Measurements from ENCODE around the gene LIMS4.
"Not testable (repeated sequence)": the region's sequence is repeated elsewhere in the genome, so short reads cannot be mapped to it uniquely, and the experiment has no call there.

The LIMS4 gene

GRCh38 chr2:110455080-110455670 lies 17.4 kb downstream of the LIMS4 start:
- not testable (repeated sequence) for FAIRE-seq; DNase-seq (ENCODE audit: insufficient read length, low spot score)

- not testable (repeated sequence) for FAIRE-seq; DNase-seq (ENCODE audit: insufficient read length, low spot score)
These were observed 21.7 kb downstream of the LIMS4 start for GRCh38 chr2:110450951-110451350.

DNA sequence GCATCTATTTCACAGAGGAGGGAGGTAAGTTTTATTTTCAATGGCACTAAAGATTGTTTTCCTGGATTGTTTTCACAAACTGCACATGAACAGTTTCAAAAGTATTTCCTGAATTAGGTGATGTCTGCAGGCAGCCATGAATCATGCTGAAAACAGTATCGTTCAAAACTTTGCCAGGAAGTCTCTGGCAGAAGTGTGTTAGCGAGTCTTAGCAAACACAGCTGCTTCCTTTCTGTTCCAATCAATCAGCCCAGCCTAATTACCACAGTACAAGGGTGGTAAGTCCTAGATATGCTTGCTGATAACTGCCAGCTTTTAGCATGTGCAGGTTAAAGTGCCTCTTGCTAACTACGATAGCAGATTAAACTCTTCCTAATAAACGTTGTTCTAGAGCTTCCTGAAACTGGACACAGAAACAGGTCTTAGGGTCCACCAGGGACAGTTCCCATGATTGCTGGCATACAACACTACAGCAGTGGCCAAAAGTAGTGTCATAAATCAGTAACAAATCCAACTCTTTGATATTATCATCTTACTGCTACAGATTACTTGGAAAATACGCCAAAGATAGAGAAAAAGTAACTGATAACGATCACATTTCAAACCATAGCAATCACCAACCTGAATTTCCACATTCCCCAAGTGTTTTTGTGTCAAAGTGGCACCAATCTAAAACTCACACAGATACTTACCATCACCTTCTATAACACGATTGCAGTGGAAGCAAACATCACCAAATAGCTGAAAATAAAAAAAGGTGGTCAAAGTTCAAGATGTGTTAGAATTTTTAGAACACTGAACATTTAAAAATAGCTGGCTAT lies 23.3 kb downstream of the LIMS4 start:
- FAIRE-seq; DNase-seq (ENCODE audit: insufficient read length, low spot score): not testable (repeated sequence)

- not testable (repeated sequence) for FAIRE-seq; DNase-seq (ENCODE audit: insufficient read length, low spot score)
These were observed 26.0 kb downstream of the LIMS4 start for GRCh38 chr2:110446644-110447043.

DNA sequence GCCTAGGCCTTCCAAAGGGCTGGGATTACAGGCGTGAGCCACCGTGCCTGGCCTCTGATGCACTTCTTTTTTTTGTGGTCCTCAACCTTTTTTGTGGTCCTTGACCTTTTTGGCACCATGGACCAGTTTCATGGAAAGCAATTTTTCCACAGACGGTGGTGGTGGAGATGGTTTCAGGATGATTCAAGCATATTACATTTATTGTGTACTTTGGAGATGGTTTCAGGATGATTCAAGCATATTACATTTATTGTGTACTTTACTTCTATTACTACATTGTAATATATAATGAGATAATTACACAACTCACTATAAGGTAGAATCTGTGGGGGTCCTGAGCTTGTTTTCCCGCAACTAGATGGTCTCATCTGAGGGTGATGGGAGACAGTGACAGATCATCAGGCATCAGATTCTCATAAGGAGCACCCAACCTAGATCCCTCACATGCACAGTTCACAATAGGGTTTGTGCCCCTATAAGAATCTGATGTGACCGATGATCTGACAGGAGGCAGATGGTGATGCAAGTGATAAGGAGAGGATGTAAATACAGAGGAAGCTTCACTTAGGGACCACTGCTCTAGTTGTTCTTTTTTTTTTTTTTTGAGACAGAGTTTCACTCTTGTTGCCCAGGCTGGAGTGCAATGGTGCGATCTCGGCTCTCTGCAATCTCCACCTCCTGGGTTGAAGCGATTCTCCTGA lies 29.2 kb downstream of the LIMS4 start:
- not testable (repeated sequence) for FAIRE-seq; DNase-seq (ENCODE audit: insufficient read length, low spot score)

GRCh38 chr2:110441905-110442304 lies 30.7 kb downstream of the LIMS4 start:
- FAIRE-seq; DNase-seq (ENCODE audit: insufficient read length, low spot score): not testable (repeated sequence)

DNA sequence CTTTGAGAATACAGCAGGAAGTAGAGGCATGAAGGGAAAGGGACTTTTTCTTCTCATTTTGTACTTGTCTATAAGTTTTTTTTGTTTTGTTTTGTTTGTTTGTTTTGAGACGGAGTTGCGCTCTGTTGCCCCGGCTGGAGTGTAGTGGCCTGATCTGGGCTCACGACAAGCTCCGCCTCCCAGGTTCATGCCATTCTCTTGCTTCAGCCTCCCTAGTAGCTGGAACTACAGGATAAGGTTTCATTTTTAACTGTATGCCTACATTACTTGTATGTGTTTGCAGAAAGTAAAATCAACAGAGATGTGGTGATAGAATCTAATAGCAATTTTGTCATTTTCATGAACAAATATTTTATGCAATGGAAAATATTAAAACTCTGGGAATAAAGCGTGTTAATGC lies 38.1 kb downstream of the LIMS4 start:
- FAIRE-seq; DNase-seq (ENCODE audit: insufficient read length, low spot score): not testable (repeated sequence)

DNA sequence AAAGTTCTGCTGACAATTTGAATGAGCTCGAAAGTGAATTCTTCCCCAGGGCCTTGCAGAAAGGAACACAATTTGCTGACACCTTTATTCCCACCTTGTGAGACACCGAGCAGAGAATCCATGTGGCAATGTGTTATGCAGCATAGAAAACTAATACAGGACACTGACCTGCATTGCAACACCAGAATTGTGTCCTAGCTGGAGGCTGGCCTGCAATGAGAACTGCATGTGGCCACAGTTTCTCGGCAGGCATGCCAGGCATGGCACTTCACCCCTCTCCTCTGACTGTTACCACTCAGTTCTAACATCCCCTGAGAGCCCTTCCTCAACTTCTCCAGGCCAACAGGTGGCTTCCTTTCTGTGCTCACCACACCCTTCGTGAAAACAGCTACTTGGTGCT lies 46.9 kb downstream of the LIMS4 start:
- DNase-seq (ENCODE audit: insufficient read length, low spot score); FAIRE-seq: not testable (repeated sequence)

DNA sequence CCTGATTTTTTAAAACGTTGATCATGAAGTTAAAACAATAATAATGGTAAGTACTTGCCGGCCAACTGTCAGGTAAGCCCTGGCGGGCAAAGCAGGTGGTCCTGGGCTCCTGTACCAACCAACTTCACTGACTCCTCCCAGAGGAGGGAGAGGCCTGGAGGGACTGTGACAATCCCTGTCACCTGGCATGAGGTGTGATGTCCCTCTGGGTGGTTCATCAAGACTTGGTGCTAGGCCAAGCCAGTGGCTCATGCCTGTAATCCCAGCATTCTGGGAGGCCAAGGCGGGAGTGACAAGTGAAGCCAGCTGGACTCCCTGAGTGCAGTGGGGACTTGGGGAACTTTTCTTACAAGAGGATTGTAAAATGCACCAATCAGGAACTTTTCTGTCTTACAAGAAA lies 48.2 kb downstream of the LIMS4 start:
- not testable (repeated sequence) for FAIRE-seq

DNA sequence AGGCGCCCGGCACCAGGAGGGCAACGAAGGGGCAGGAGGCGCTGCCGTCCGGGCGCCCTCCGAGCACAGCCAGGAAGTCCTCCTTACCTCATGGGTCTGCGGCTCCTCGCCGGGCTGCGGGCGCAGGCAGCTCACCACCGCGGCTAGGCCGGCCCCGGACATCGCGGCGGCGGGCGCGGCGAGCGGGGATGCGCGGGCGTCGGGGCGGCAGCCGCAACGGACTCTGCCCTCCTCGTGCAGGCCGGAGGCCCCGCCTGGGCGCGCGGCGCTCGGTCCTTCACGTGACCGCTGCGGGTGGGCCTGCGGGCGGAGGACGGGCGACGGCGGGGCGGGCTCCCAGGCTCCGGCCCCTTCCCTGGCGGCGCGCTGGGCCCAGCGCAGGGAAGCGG lies 49.0 kb downstream of the LIMS4 start:
- not testable (repeated sequence) for DNase-seq (ENCODE audit: insufficient read length, low spot score); FAIRE-seq

More for the DNA sequence above, 48.2 kb downstream of the LIMS4 start:
- not testable (repeated sequence) for DNase-seq (ENCODE audit: insufficient read length, low spot score)

- DNase-seq (ENCODE audit: insufficient read length, low spot score); FAIRE-seq: not testable (repeated sequence)
These were observed 49.6 kb downstream of the LIMS4 start for GRCh38 chr2:110422852-110423573.

DNA sequence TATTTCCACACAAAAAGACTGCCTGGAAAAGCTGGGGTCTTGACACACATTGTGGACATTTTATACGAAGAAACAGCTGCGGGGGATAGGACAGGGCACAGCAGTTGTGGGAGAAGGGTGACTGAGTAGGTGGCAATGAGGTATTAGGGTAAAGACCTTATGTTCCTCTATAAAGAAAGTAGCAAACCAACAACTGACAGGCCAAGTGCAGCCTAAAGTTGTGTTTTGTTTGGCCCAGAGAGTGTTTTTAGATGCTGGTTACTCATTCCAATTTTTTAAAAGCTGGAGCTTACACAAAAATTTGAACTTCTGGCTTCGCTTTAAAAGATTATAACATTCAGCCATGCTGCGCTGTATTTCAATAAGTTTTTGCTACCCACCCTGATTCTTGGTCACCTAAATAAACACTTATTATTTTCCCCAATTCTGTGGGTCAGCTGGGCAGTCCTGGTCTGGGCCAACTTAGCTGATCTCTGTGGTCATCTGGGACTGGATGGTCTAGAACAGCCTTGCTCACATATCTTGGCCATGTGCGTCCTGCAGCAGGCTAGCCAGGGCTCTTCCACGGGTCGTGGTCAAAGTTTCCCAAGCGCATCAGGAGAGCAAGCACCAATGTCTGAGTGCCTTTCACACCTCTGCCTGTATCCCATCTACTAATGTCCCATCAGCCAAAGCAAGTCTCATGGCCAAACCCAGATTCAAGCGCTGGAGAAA lies 51.8 kb downstream of the LIMS4 start:
- not testable (repeated sequence) for DNase-seq (ENCODE audit: insufficient read length, low spot score); FAIRE-seq

DNA sequence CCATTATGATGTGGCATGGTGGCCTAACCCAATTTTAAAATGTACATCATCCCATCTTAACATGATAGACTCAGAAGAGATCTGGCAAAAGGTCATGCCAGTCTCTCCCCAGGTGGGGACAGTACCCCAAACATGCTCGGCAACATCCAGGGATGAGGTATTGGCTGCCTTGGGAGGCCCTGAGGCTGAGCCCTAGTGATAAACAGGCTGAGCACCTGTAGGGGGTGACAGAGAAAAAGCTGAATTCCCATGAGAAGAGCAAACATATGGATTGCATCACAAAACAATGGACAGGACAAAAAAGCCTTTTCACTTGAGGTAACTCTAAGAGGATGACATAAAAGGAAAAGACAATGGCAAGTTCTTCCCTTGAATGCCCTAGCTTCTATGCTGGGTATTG lies 65.5 kb downstream of the LIMS4 start:
- not testable (repeated sequence) for DNase-seq (ENCODE audit: insufficient read length, low spot score); FAIRE-seq

DNA sequence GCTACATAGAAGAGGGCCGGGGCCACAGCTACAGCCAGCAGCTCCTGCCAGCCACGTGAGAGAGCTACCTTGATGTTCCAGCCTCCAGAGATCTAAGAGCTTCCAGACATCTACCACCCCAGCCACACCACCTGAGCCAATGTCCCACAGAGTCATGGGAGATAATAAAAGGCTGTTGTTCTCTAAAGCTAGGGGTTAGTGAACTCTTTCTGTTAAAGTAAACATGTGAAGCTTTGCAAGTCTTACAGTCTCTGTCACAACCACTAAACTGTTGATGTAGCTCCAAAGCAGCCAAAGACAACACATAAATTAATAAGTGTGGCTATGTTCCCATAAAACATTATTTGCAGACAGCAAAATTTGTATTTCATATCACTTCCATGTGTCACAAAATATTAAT lies 67.6 kb downstream of the LIMS4 start:
- not testable (repeated sequence) for FAIRE-seq

DNA sequence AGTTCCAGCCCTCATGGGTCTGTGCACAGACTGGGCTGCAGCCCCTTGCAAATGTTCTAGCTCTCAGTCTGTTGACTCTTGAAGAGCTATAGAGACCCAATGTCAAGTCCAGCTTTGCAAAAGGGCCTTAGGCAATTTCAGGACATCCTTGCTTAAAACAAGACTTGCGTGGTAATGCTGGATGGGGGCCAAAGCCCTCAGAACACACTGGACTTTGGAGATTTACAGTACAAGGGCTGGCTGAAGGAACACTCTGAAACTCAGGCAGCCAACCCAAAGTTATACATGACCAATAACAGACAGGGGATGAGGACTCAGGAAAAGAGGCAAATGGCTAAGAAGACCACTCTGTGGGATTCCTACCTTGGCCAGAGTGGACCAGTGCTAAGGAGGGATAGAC lies 68.4 kb downstream of the LIMS4 start:
- not testable (repeated sequence) for FAIRE-seq; DNase-seq (ENCODE audit: insufficient read length, low spot score)

More for the DNA sequence above, 67.6 kb downstream of the LIMS4 start:
- DNase-seq (ENCODE audit: insufficient read length, low spot score): not testable (repeated sequence)

DNA sequence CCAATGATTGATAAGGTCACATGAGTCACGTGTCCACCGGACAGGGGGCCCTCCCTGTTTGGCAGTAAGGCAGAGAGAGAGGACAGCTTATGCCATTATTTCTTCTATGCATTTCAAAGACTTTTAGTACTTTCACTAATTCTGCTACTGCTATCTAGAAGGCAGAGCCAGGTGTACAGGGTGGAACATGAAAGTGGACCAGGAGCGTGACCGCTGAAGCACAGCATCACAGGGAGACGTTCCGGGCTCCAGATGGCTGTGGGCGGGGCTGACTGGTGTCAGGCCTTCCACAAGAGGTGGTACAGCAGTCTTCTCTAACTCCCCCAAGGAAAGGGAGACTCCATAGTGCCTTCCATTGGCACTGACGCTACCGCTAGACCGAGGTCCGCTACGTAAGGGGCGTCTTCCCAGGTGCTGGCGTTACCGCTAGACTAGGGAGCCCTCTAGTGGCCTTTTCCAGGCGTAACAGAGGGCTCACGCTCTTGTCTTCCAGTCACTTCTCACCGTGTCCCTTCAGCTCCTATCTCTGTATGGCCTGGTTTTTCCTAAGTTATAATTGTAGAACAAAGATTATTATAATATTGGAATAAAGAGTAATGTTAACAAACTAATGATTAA lies 71.5 kb downstream of the LIMS4 start:
- FAIRE-seq; DNase-seq (ENCODE audit: insufficient read length, low spot score): not testable (repeated sequence)

DNA sequence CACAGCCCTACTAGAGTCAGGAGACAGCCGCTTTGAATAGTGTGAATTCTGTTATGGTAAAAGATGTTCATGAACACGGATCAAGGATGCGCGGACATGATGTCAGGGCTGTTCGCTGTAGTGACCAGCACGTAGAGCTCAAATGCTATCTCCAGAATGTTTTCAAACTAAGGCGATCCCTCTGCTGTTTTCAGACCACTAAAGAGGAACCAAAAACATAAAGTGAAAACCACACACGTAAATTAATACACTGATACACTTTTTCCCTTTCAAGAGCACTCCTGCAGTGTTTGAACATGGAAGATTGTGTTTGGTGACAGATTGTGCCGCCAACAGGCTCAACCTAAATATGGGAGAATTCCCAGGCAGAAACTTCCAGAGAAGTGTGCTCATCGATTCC lies 73.2 kb downstream of the LIMS4 start:
- not testable (repeated sequence) for FAIRE-seq; DNase-seq (ENCODE audit: insufficient read length, low spot score)

GRCh38 chr2:110395990-110396389 lies 76.6 kb downstream of the LIMS4 start:
- not testable (repeated sequence) for FAIRE-seq; DNase-seq (ENCODE audit: insufficient read length, low spot score)

Data from GM12891 (cell line).